Right atrium auricular region (tissue), 2 donors: Measurements from ENCODE around the gene CCDC15. TPM values are rescaled to one million over a fixed set of nuclear protein-coding genes. Genes with fewer than 3 reads are reported as not detected.

Source experiments
- DNase-seq: peaks from one replicate; pipeline ENCODE4 v3.0.0-alpha.2; 2019; ENCODE audit warnings: low spot score
- H3K27ac ChIP-seq, 2 donors: fragments of 200-600 bp; sonication (generic); 1 replicate in 1 of 2; 2 replicates in 1 of 2; pipeline ENCODE4 v1.5.1; 2016 to 2019
- H3K27me3 ChIP-seq, 2 donors: fragments of 200-600 bp; sonication (generic); one replicate each; pipeline versions ENCODE4 v1.5.1 to v1.6.0; 2017 to 2019
- H3K36me3 ChIP-seq: fragments of 200-600 bp; sonication (generic); one replicate; pipeline ENCODE4 v1.5.1; 2016
- H3K4me1 ChIP-seq, 2 donors: fragments of 200-600 bp; sonication (generic); one replicate each; pipeline versions ENCODE4 v1.5.1 to v1.6.0; 2017 to 2019
- H3K4me3 ChIP-seq, 2 donors: fragments of 200-600 bp; sonication (generic); 1 replicate in 1 of 2; 2 replicates in 1 of 2; pipeline ENCODE4 v1.5.1; 2017 to 2019; ENCODE audit warnings: mild to moderate bottlenecking in 1 of 2, moderate library complexity in 1 of 2
- H3K9me3 ChIP-seq, 2 donors: fragments of 200-600 bp; sonication (generic); one replicate each; pipeline ENCODE4 v1.5.1; 2019
- CTCF ChIP-seq, 2 donors: fragments of 200-600 bp; sonication (generic); IDR thresholded peaks; one replicate each; pipeline ENCODE4 v1.5.1; 2019; ENCODE audit warnings: antibody characterized with exemption in 2 of 2
- total RNA-seq, 2 donors: library from RNA; depleted of rRNA; stranded (reverse); fragments of >200 nt; gene quantifications; one replicate each; pipeline ENCODE4 v1.1.0, GENCODE V29; 2016

Gene CCDC15
- total RNA-seq, 2 donors from 2014 or later = 0.24 TPM; not detected in 1

GRCh38 chr11:124937336-124937935, 16.6 kb upstream of the CCDC15 start:
- no peak for TF ChIP-seq CTCF (IDR thresholded peaks at IDR 0.05)

GRCh38 chr11:124938206-124938765, 15.7 kb upstream of the CCDC15 start:
- DNase-seq = no peak
- no peaks in the 10 kb centered on the region for H3K4me1 ChIP-seq
- no peaks in the 10 kb centered on the region for H3K27me3 ChIP-seq
- H3K4me3 ChIP-seq = no peak overlapping the region
- no peaks in the 10 kb centered on the region for H3K9me3 ChIP-seq
- TF ChIP-seq CTCF (IDR thresholded peaks at IDR 0.05) = no peak
- H3K36me3 ChIP-seq = no peaks in the 10 kb centered on the region
- H3K27ac ChIP-seq = no peak overlapping the region

More at GRCh38 chr11:124937336-124937935, 16.6 kb upstream of the CCDC15 start:
- Histone ChIP-seq H3K27ac (no peak overlapping the region), H3K4me3 (no peak overlapping the region), H3K9me3 (no peaks in the 10 kb centered on the region), H3K36me3 (no peaks in the 10 kb centered on the region), H3K27me3 (no peaks in the 10 kb centered on the region), H3K4me1 (no peaks in the 10 kb centered on the region)
- DNase-seq = no peak

GRCh38 chr11:124938970-124939369, 15.0 kb upstream of the CCDC15 start:
- H3K4me3 ChIP-seq = no peak overlapping the region
- no peaks in the 10 kb centered on the region for H3K27me3 ChIP-seq
- no peaks in the 10 kb centered on the region for H3K36me3 ChIP-seq
- no peak overlapping the region for H3K27ac ChIP-seq
- no peaks in the 10 kb centered on the region for H3K4me1 ChIP-seq
- TF ChIP-seq CTCF (IDR thresholded peaks at IDR 0.05) = no peak
- no peaks in the 10 kb centered on the region for H3K9me3 ChIP-seq
- no peak for DNase-seq

GRCh38 chr11:124941703-124942102, 12.3 kb upstream of the CCDC15 start:
- Histone ChIP-seq H3K36me3 (no peaks in the 10 kb centered on the region), H3K9me3 (no peaks in the 10 kb centered on the region), H3K4me3 (no peak overlapping the region), H3K27me3 (no peaks in the 10 kb centered on the region), H3K27ac (no peak overlapping the region), H3K4me1 (no peaks in the 10 kb centered on the region)
- DNase-seq = no peak
- TF ChIP-seq CTCF (IDR thresholded peaks at IDR 0.05) = no peak

- H3K27ac ChIP-seq = no peak overlapping the region
- no peaks in the 10 kb centered on the region for H3K9me3 ChIP-seq
- H3K4me1 ChIP-seq = no peaks in the 10 kb centered on the region
- no peak for TF ChIP-seq CTCF (IDR thresholded peaks at IDR 0.05)
- no peaks in the 10 kb centered on the region for H3K36me3 ChIP-seq
- no peak overlapping the region for H3K4me3 ChIP-seq
- DNase-seq = no peak
- no peaks in the 10 kb centered on the region for H3K27me3 ChIP-seq
Observed at GRCh38 chr11:124942466-124943253, 11.3 kb upstream of the CCDC15 start.
